Head of caudate nucleus (tissue), 42 donors: ENCODE results near the gene TNFRSF1B.
A peak's percentile ranks its signal among the peaks of the same experiment; 100 is the strongest.

Experiments
- DNase-seq, 42 donors: peaks; one replicate each; pipeline versions ENCODE4 v3.0.0 to v3.0.0-alpha.2; 2020 to 2021; ENCODE audit warnings: mixed read lengths in 7 of 42
- intact Hi-C: fragments of 100-400 bp; cut with DNase I; formaldehyde crosslinking; loops from one replicate; pipeline ENCODE4 v1.15.0; 2022

Gene TNFRSF1B

DNA sequence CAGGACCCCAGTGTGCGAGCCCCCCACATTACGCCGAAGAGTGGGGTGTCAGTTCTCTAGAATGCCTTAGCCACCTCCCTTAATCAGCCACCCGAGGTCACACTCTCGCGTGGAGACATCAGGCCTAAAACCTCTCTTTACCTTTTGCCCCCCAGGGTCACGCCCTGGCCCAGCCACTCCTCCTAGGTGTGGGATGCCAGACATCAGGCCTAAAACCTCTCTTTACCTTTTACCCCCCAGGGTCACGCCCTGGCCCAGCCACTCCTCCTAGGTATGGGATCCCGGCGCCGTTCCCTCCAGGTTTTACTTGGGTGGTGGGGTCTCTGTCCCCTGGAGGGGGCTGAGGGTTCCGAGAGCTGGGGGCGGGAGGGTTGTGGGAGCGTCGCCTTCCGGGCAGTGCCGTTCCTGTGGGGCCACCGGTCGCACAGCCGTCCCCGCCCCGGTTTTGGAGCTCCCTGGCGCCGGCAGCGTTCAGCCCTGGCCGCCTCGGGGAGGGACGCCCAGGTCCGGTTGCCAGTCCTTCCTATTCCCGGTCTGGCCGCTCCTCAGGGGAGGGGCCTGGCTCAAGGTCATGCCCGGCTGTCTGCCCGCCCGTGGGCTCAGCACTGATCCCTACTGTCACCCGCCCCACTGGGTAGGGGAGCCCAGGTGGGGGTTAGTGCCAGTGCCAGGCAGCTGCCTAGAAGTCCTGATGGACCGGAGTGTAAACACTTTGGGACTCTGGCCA, 63.9 kb downstream of the TNFRSF1B start:
- intact Hi-C loops, result no loop called here
- peak in 28 of 42 donors; percentile 8 to 54 (median 29) for DNase-seq

GRCh38 chr1:12231276-12231595, 64.4 kb downstream of the TNFRSF1B start:
- no peak for DNase-seq
- intact Hi-C loops, result no loop called here

GRCh38 chr1:12232221-12232620, 65.4 kb downstream of the TNFRSF1B start:
- intact Hi-C loops, result no loop called here
- DNase-seq, result peak in 6 of 42 donors; percentile 15 to 61 (median 30)

- DNase-seq, result no peak
- intact Hi-C loops, result no loop called here
These were observed 77.3 kb downstream of the TNFRSF1B start for GRCh38 chr1:12244078-12244477.

- intact Hi-C loops, result no loop called here
- DNase-seq, result no peak
These were observed 77.8 kb downstream of the TNFRSF1B start for GRCh38 chr1:12244585-12244984.

GRCh38 chr1:12245116-12245515, 78.3 kb downstream of the TNFRSF1B start:
- no peak for DNase-seq
- intact Hi-C loops, result no loop called here

DNA sequence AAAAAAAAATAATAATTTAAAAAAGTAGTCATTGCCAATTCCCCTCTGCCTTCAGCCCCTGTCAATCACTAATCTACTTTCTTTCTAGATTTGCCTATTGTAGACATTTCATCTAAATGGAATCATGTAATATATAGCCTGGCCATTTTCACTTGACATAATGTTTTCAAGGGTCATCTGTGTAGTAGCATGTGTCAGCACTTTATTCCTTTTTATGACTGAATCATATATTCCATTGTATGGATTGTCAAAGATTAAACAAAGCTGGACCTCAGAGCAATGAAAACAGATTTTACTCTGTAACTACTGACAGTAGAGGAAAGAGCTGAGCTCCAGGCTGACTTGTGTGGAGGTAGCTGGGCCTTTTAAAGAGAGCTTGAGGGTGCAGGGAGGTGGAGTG, 78.9 kb downstream of the TNFRSF1B start:
- no peak for DNase-seq
- intact Hi-C loops, result no loop called here

DNA sequence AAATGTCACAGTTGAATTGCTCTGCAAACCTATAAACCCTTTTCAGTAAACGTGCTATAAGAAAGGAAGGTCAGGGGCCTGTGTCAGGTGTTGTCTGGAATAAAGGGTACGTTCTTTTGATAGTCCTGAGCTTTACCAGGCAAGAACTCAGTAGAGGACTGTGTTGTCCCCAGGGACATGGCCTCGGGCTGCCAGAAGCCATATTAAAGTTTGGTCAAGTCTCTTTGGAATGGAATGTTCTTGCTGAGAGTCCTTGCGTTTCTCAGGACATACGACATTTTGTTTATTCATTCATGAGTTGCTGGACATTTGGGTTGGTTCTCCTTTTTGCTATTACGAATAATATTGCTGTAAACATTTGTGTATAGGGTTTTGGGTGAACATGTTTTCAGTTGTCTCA, 79.8 kb downstream of the TNFRSF1B start:
- intact Hi-C loops, result no loop called here
- no peak for DNase-seq

GRCh38 chr1:12249181-12249580, 82.4 kb downstream of the TNFRSF1B start:
- intact Hi-C loops, result no loop called here

GRCh38 chr1:12249748-12250147, 83.0 kb downstream of the TNFRSF1B start:
- intact Hi-C loops, result no loop called here
- no peak for DNase-seq

More at GRCh38 chr1:12249181-12249580, 82.4 kb downstream of the TNFRSF1B start:
- DNase-seq, result no peak

- intact Hi-C loops, result no loop called here
- no peak for DNase-seq
These were observed 84.7 kb downstream of the TNFRSF1B start for GRCh38 chr1:12251442-12251841.

- no peak for DNase-seq
- intact Hi-C loops, result no loop called here
These were observed 89.1 kb downstream of the TNFRSF1B start for GRCh38 chr1:12255913-12256312.

DNA sequence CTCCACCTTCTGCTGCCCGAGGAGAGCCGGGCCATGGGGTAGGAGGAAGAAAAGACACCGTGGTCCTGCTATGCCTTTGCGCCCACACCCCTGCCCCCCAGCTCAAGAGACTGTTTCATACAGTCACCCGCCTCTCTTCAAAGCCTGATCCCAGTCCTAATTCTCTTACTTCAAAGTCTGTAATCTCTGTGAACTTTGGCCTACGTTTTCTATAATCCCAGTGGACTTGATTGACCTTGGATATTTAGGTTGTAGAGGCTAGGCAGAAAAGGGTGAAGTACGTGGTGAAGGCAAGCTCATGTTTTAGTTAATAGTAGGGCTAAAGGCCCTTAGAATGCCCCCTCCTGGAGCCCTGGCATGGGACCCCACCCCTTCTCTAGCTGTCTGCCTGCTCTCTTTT, 91.5 kb downstream of the TNFRSF1B start:
- DNase-seq, result no peak
- intact Hi-C loops, result no loop called here
